DND-41 (cell line): ENCODE measurements around the gene FNBP1L.

Experiments used
- ATAC-seq: fragments of 200-7000 bp; cut with Tn5 transposase; 3 replicates; pipeline ENCODE4 v1.9.1; 2021; ENCODE audit warnings: low read depth; ENCODE audit not compliant: insufficient read depth
- DNase-seq: peaks from one replicate; pipeline ENCODE4 v3.0.0-alpha.2; 2020
- H2AFZ ChIP-seq: 2 replicates; pipeline ENCODE4 v1.6.0; 2012; ENCODE audit warnings: low read depth, low read length
- H3K27ac ChIP-seq: 2 replicates; pipeline ENCODE4 v1.5.1; 2012; ENCODE audit warnings: low read length, inconsistent platforms
- H3K27me3 ChIP-seq: fragments of 200-600 bp; sonication (generic); 2 replicates; pipeline ENCODE4 v1.6.0; 2012; ENCODE audit warnings: low read length, mild to moderate bottlenecking, inconsistent platforms; ENCODE audit not compliant: insufficient read depth, poor library complexity
- H3K36me3 ChIP-seq: 2 replicates; pipeline ENCODE4 v1.5.1; 2012; ENCODE audit warnings: low read length, inconsistent platforms; ENCODE audit not compliant: insufficient read depth
- H3K4me1 ChIP-seq: 2 replicates; pipeline ENCODE4 v1.5.1; 2012; ENCODE audit warnings: mild to moderate bottlenecking, low read length; ENCODE audit not compliant: insufficient read depth
- H3K4me2 ChIP-seq: 2 replicates; pipeline ENCODE4 v1.6.0; 2012; ENCODE audit warnings: mild to moderate bottlenecking, moderate library complexity, low read length, inconsistent platforms; ENCODE audit not compliant: insufficient read depth
- H3K4me3 ChIP-seq, 2 experiments: fragments of 200-600 bp in 1 of 2; shearing (Covaris generic) in 1 of 2; 2 replicates each; pipeline ENCODE4 v1.5.1; 2012 to 2016; ENCODE audit warnings: inconsistent platforms in 2 of 2, low read length in 2 of 2, mild to moderate bottlenecking in 2 of 2, low read depth in 1 of 2, moderate library complexity in 1 of 2
- H3K79me2 ChIP-seq: 2 replicates; pipeline ENCODE4 v1.6.0; 2012; ENCODE audit warnings: low read length, inconsistent platforms; ENCODE audit not compliant: insufficient read depth
- H3K9ac ChIP-seq: 2 replicates; pipeline ENCODE4 v1.6.0; 2012; ENCODE audit warnings: low read depth, mild to moderate bottlenecking, inconsistent platforms, low read length, moderate library complexity
- H3K9me3 ChIP-seq: 2 replicates; pipeline ENCODE4 v1.5.1; 2012; ENCODE audit warnings: low read length, moderate library complexity, mild to moderate bottlenecking, inconsistent platforms; ENCODE audit not compliant: insufficient read depth, severe bottlenecking
- H4K20me1 ChIP-seq: 2 replicates; pipeline ENCODE4 v1.6.0; 2012; ENCODE audit warnings: low read length; ENCODE audit not compliant: insufficient read depth
- CTCF ChIP-seq: IDR thresholded peaks from 2 replicates; pipeline ENCODE4 v1.5.1; 2012; ENCODE audit warnings: borderline replicate concordance, low read length, moderate library complexity, mild to moderate bottlenecking; ENCODE audit not compliant: poor library complexity, severe bottlenecking; ENCODE audit errors: extremely low read depth
- EZH2 ChIP-seq: IDR thresholded peaks from 3 replicates; pipeline ENCODE4 v1.6.1; 2012; ENCODE audit warnings: borderline replicate concordance, low read depth, mild to moderate bottlenecking, moderate library complexity, low read length, inconsistent platforms; ENCODE audit not compliant: severe bottlenecking

The FNBP1L gene

GRCh38 chr1:93565496-93566206, 117.7 kb downstream of the FNBP1L start:
- no peaks in the 10 kb centered on the region for H3K79me2 ChIP-seq
- no peak overlapping the region for H2AFZ ChIP-seq
- no peaks in the 10 kb centered on the region for H3K9me3 ChIP-seq
- no peak overlapping the region for H3K9ac ChIP-seq
- DNase-seq (no peak), ATAC-seq (no peak)
- no peak overlapping the region for H3K27ac ChIP-seq
- H3K4me3 ChIP-seq: no peak overlapping the region
- no peaks in the 10 kb centered on the region for H4K20me1 ChIP-seq
- no peak overlapping the region for H3K4me2 ChIP-seq
- H3K4me1 ChIP-seq: no peaks in the 10 kb centered on the region
- TF ChIP-seq EZH2 (no peak), CTCF (no peak)
- no peaks in the 10 kb centered on the region for H3K27me3 ChIP-seq
- peaks cover 4% of the 10 kb centered on the region; the same call in 1 of the 2 replicates for H3K36me3 ChIP-seq

- no peak for DNase-seq
- no peaks in the 10 kb centered on the region for H4K20me1 ChIP-seq
- H3K36me3 ChIP-seq: peaks cover 3% of the 10 kb centered on the region; the same call in 1 of the 2 replicates
- H3K9me3 ChIP-seq: no peaks in the 10 kb centered on the region
- no peak overlapping the region for H2AFZ ChIP-seq
- no peak overlapping the region for H3K4me2 ChIP-seq
- H3K4me3 ChIP-seq: no peak overlapping the region
- ATAC-seq: no peak
- TF ChIP-seq CTCF: no peak
- no peak for TF ChIP-seq EZH2
- no peaks in the 10 kb centered on the region for H3K4me1 ChIP-seq
- no peak overlapping the region for H3K9ac ChIP-seq
- H3K79me2 ChIP-seq: no peaks in the 10 kb centered on the region
- no peaks in the 10 kb centered on the region for H3K27me3 ChIP-seq
- H3K27ac ChIP-seq: no peak overlapping the region
Observed at GRCh38 chr1:93566227-93566626, 118.3 kb downstream of the FNBP1L start.

- Histone ChIP-seq H3K27me3 (no peaks in the 10 kb centered on the region), H2AFZ (no peak overlapping the region), H3K79me2 (no peaks in the 10 kb centered on the region), H3K9me3 (no peaks in the 10 kb centered on the region), H4K20me1 (no peaks in the 10 kb centered on the region), H3K9ac (no peak overlapping the region), H3K27ac (no peak overlapping the region), H3K4me2 (no peak overlapping the region), H3K4me1 (no peaks in the 10 kb centered on the region), H3K4me3 (no peak overlapping the region), H3K36me3 (no peaks in the 10 kb centered on the region)
- DNase-seq (no peak), ATAC-seq (no peak)
- no peak for TF ChIP-seq CTCF
- TF ChIP-seq EZH2: no peak
Observed at GRCh38 chr1:93567255-93567918, 119.5 kb downstream of the FNBP1L start.

GRCh38 chr1:93569489-93569888, 121.6 kb downstream of the FNBP1L start:
- Histone ChIP-seq H3K9ac (no peak overlapping the region), H4K20me1 (no peaks in the 10 kb centered on the region), H2AFZ (no peak overlapping the region), H3K27me3 (no peaks in the 10 kb centered on the region), H3K36me3 (no peaks in the 10 kb centered on the region), H3K79me2 (no peaks in the 10 kb centered on the region), H3K4me1 (no peaks in the 10 kb centered on the region), H3K9me3 (no peaks in the 10 kb centered on the region), H3K4me3 (no peak overlapping the region), H3K4me2 (no peak overlapping the region), H3K27ac (no peak overlapping the region)
- no peak for TF ChIP-seq CTCF
- no peak for TF ChIP-seq EZH2
- ATAC-seq (peak; percentile 40; the same call in 1 of the 3 replicates), DNase-seq (no peak)
